Measurements from ENCODE around the gene FNIP1. TPM values are rescaled to one million over a fixed set of nuclear protein-coding genes. Genes with fewer than 3 reads are reported as not detected.
"Not testable (repeated sequence)": the region's sequence is repeated elsewhere in the genome, so short reads cannot be mapped to it uniquely, and the experiment has no call there.

The FNIP1 gene
- polyA plus RNA-seq, 1 donor, result 13.8 TPM

- DNase-seq (ENCODE audit: low read depth), result no peak
These were observed 159.1 kb downstream of the FNIP1 start for GRCh38 chr5:131637694-131638093.

- DNase-seq (ENCODE audit: low read depth), result peak; percentile 16
These were observed 160.9 kb downstream of the FNIP1 start for GRCh38 chr5:131635684-131636572.

GRCh38 chr5:131634996-131635683 is 161.7 kb downstream of the FNIP1 start, which contains the start of gene RAPGEF6:
RAPGEF6 (minus strand) TSS chr5:131635229; CDS start chr5:131635030, 199 bp downstream.
- DNase-seq (ENCODE audit: low read depth), result peak; percentile 100

- no peak for DNase-seq (ENCODE audit: low read depth)
These were observed 162.2 kb downstream of the FNIP1 start for GRCh38 chr5:131634666-131634995.

DNA sequence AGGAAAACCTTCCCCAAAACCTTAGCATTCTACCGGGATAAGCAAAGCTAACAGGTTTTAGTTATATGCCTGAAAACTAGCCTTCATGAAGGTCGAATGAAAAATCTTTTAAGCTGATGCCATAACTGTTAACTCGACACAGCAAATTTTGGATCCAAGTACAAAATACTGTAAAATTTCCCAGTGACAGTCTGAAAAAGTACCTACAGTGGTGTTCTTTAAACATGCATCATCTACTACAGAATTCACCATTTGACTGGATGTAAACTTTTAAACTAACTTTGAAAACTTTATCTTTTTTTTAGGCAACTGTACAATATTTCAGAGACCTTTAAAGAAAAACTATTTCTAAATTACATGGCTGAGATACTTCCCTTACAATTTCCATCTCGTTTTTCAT is 162.6 kb downstream of the FNIP1 start:
- DNase-seq (ENCODE audit: low read depth), result peak; percentile 5

DNA sequence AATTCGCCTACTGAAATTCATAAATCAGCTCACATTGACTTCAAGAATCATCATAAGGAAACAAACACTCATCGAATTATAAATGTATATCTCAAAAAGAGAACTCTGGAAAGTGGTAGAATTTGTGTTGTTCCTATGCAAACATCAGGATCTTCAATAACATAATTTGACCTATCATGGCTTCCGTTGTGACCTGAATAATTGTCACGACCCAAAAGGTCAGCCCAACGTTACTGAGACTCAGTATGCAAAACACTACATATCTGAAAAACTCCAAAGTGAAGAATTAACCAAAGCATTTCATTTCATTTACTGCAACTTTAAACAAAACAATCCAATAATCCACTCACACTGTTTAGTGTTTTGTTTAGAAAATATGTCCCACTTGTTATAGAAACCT is 163.0 kb downstream of the FNIP1 start:
- DNase-seq (ENCODE audit: low read depth), result no peak

- DNase-seq (ENCODE audit: low read depth), result no peak
These were observed 165.9 kb downstream of the FNIP1 start for GRCh38 chr5:131630963-131631350.

GRCh38 chr5:131630208-131630962 is 166.4 kb downstream of the FNIP1 start:
- DNase-seq (ENCODE audit: low read depth), result no peak

DNA sequence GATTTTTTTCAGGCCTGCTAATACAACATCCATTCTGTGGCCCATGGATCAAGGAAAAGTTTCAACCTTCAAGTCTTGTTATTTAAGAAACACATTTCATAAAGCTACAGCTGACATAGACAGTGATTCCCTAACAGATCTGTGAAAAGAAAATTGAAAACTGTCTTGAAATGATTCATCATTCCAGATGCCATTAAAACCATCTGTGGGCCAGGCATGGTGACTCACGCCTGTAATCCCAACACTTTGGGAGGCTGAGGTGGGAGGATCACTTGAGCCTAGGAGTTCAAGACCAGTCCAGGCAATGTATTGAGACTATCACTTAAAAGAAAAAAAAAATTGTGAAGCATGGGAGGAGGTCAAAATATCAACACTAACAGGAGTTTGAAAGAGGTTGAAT is 167.8 kb downstream of the FNIP1 start:
- no peak for DNase-seq (ENCODE audit: low read depth)

DNA sequence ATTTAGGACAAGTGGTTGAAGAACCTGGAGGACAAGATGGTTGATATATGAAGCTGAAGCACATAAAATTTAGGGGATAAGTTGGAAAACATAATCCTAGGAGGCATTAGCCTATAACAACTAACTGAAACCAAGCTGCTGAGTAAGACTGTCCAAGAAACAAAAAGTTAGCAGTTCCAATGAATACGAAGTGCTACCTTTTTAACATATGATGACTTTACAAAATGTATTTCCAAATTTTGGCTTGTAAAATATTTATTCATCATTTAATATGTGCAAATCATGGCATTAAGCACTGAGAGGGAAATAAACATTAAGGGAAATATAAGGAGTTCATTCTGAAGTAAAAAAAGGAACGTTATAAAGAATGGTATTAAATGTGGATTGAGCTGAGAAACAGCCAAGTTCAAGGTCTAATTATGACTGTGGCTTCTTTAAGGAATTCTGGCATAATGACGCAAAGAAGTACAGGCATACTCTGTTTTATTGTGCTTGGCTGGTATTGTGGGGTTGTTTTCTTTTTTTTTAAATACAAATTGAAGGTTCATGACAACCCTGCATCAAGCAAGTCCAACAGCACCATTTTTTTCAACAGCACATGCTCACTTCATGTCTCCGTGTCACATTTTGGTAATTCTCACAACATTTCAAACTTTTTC is 169.5 kb downstream of the FNIP1 start:
- DNase-seq (ENCODE audit: low read depth), result no peak

DNA sequence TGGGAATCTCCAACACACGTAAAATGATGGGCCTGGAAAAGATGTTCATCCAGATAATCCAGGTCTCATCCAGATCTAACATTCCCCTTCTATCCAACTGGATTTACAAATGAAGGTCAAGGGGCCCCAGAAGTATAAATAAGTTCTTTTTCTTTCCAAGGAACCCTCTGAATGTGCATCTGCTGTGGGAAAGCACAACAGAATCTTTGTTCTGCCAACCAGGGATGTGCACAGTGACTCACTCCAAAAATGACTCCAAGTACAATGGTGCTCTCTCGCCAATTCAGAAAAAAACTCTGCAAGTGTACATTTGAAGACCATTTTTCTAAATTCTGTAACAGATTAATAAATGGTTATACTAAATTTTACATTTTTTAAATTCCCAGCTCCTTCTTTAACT is 174.2 kb downstream of the FNIP1 start:
- no peak for DNase-seq (ENCODE audit: low read depth)

GRCh38 chr5:131621164-131621563 is 175.7 kb downstream of the FNIP1 start:
- DNase-seq (ENCODE audit: low read depth), result not testable (repeated sequence)

GRCh38 chr5:131619102-131619501 is 177.7 kb downstream of the FNIP1 start:
- no peak for DNase-seq (ENCODE audit: low read depth)

DNA sequence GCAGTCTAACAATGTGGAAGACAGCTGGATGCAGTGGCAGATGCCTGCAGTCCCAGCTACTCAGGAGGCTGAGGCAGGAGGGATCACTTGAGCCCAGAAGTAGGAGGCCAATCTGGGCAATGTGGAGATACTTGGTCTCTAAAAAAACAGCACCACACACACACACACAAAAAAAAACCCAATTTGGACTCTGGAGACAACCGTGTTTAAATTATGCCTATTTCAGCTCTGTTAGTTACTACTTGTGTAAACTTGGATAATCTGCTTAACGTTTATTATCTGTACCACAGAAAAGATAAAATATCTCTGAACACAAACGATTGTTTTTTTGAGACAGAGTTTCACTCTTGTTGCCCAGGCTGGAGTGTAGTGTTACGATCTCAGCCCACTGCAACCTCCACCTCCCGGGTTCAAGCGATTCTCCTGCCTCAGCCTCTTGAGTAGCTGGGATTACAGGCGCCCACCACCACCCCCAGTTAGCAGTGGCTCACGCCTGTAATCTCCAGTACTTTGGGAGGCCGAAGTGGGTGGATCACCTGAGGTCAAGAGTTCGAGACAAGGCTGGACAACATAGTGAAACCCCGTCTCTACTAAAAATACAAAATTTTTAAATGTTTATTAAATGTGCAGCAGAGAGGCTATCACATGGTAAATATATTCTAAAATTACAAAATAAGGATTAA is 179.5 kb downstream of the FNIP1 start:
- no peak for DNase-seq (ENCODE audit: low read depth)

GRCh38 chr5:131615957-131616356 is 180.9 kb downstream of the FNIP1 start:
- DNase-seq (ENCODE audit: low read depth), result no peak

DNA sequence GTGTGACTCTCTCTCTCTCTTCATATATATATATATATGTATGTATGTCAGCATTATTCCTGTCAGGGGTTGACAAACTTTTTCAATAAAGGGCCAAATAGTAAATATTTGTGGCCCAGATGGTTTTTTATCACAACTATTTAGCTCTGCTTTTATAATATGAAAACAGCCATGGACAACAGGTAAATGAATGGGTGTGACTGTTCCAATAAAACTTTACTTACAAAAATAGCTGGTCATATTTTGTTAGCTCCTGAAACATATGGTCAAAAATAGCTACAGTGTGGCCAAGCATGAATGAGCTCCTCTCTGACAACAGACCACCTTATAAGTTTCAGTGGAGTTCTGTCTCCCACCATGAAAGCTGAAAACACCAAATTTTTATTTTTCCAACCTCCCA is 183.4 kb downstream of the FNIP1 start:
- DNase-seq (ENCODE audit: low read depth), result no peak

GRCh38 chr5:131611064-131611381 is 185.8 kb downstream of the FNIP1 start:
- DNase-seq (ENCODE audit: low read depth), result no peak

GRCh38 chr5:131610198-131611063 is 186.4 kb downstream of the FNIP1 start:
- no peak for DNase-seq (ENCODE audit: low read depth)

DNA sequence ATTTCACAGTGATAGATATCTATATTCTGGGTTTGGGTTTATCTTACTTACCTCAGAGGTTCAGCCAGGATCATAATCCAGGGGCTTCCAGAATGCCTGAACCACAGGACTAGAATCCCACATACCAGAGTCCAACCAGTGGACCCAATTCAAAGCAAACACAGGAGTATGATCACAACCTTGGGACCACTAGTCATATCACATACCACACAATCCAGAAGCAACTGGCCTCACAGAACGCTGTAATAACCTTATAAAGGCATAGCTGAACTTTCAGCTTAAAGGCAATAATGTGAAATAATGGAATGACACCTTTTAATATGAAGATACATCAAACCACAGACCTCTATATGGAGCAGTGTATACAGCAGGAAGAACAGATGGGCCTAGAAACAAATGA is 187.0 kb downstream of the FNIP1 start:
- no peak for DNase-seq (ENCODE audit: low read depth)

GRCh38 chr5:131608597-131608996 is 188.2 kb downstream of the FNIP1 start:
- no peak for DNase-seq (ENCODE audit: low read depth)
